Activated gamma-delta T cell (primary cell): ENCODE data around the gene USP1.

ENCODE experiments used
- DNase-seq: peaks from one replicate; lab custom pipeline; 2025; lab: John Stamatoyannopoulos, UW
- total RNA-seq, 2 donors: gene quantifications; one replicate each; lab custom pipeline; 2026; lab: John Stamatoyannopoulos, UW

Gene USP1
- 134 to 142 reads per million in 2 donors for total RNA-seq

DNA sequence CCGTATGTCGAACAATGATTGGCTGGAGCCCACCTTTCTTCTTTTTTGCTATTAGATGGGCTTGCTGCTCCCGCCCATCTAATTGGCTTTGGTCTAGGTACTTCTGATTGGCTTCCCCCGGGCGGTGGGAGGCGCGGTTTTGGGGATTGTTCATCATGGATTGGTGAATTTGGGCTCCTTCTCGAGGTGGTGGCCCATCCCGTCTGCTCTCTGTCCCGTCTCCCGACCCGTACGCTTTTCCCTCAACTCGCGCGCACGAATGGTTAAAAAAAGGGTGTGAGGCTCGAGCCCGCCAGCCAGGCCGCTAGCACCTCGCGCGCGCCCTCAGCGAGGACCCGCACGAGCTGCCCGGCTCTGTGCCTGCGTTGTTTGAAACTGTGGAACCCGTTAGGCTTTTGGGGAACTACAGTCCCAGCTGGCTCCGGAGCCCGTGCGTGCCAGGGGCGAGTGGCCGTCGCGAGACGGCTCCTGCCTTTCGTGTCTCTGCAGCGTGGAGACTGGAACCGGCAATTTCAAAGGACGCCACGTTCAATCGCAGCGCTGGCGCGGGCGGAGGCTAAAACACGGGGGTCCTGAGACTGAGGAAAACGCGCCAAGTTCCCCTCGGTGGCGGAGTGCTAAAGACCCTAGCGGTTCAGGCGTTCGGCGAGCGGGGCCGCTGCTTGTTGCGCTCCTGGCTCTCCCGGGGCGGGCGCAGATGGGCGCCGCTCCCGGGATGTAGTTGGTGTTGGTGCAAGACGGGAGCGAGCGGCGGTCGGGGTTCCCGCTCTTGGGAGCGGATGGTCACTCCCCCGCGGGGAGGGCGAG, at the start of gene USP1:
USP1 (plus strand) TSS at position 584 of the 807 bp plus-strand sequence. CDS start 2,819 bp downstream, outside the sequence.
- peak; percentile 86 for DNase-seq

- DNase-seq, result no peak
Measured at GRCh38 chr1:62389531-62389930, 47.3 kb upstream of the USP1 start.

DNA sequence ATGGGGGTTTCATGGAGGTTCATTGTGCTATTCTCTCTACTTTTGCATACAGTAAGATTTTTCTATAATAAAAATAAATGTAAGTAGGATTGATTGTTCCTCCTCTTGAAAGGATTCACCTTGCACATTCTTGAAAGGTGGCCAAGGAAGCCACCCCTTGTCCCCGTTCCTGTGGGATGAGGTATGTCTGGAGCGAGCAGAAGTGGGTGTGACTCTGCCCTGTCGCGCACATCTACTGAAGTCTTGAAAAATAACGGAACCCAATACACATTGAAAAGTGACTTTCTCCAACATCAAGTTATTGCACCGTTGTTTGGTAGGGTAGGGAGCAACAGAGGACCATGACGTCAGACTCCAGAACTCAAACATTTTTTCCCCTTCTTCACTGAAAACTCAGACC, 46.8 kb upstream of the USP1 start:
- no peak for DNase-seq

GRCh38 chr1:62391369-62391971, 45.4 kb upstream of the USP1 start:
- DNase-seq, result no peak

- DNase-seq, result no peak
Measured at GRCh38 chr1:62392951-62393350, 43.9 kb upstream of the USP1 start.

DNA sequence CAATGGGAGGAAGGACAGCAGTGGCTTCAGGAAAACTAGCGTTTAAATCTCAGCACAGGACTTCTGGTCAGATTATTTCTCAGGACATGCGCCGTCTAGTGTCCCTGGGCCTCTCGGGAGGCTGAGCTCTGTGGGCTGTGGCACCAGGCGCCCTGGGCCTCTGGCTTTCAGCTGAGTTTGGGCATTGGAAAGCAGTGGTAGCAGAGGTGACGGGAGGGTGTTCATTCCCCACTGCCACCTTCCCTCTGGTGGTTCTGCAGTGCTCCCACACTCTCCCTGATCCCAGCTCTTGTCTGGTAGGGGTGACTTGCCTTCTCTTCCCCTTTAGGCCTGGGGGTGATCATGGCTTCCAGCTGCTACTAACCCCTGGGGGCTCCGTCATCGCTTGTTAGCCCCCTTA, 42.2 kb upstream of the USP1 start:
- no peak for DNase-seq

GRCh38 chr1:62395291-62395690, 41.6 kb upstream of the USP1 start:
- DNase-seq, result no peak

DNA sequence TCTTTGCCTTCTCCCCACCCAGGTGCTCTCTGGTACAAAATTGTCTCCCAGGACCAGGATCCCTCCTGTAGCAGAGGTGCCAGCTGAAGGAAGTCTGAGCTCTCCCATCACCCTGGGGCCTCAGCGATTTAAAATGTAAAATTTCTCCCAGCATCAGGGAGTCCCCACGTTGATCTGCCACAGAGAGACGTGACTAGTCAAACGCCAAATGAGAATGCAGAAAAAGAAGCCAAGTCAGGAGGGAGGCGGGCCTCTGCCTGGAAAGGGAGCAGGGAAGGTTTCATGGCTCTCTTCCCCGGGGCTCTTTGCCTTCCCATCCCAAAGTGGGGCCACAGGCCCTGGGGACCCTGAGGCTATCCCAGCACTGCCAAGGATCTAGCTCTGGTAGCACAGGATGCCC, 40.0 kb upstream of the USP1 start:
- DNase-seq, result no peak

- no peak for DNase-seq
Measured at GRCh38 chr1:62397301-62397700, 39.5 kb upstream of the USP1 start.

- no peak for DNase-seq
Measured at GRCh38 chr1:62398377-62398776, 38.5 kb upstream of the USP1 start.

DNA sequence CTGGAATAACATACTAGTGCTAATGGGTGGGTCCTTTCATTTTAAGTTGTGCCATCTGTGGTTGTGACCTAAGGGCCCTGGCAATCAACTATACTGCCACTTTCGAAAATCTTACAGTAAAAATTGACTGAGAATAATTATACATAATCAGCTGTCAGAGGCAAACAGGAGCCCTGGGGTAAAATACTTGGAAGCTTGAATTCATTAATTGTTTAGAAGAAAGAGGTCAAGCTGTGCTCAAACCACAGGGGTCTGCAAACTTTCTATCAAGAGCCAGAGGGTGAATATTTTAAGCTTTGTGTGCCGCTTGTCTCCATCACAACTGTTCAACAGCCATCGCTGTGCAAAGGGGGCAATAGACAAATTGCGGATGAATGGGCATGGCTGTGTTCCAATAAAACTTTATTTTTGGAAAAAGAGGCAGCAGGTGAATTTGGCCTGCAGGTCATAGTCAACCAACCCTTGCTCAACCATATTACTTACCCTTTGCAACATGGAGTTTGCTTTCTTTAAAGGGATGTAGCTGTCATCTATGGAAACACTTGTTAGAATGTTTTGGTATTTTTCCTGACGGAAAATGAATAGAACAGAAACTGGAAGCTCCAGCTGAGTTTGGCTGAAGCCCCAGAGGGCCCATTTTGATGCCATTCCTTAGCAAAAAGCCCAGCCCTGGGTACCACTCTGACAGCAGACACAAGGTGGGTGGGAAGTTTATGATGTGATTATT, 35.7 kb upstream of the USP1 start:
- DNase-seq, result no peak

DNA sequence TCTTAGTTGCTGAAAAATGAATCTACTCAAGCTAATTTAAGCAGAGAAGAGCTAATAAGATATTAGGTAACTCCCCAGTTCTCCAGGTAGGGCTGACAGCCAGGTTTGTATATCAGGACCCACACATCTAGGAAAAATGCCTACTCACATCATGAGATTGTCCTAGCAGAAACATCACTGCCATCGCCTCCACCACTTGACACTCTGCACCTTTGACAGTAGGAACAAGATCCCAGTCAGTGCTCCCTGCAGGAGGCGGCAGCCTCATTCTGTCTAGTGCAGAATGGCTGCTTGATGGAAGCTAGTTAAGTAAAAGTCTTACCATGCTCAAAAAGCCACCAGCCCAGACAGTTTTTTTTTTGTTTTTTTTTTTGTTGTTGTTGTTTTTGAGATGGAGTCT, 31.6 kb upstream of the USP1 start:
- no peak for DNase-seq

DNA sequence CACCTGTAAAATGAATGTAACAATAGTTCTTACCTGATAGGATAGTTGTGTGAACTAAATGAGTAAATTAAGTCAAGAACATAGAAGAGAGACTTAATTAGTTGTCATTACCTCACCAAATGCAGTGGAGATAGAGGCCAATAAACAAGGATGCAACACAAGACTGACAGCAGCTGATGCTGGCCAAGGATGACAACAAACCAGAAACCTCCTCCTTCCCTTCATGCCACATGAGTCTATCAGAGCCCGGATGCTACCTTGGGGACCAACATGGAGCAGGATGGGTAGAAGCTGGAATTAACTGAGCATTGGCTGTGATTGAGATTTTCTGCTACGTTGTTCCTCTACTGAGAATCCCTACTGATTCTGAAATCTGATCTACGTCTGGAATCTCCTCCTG, 30.3 kb upstream of the USP1 start:
- no peak for DNase-seq

DNA sequence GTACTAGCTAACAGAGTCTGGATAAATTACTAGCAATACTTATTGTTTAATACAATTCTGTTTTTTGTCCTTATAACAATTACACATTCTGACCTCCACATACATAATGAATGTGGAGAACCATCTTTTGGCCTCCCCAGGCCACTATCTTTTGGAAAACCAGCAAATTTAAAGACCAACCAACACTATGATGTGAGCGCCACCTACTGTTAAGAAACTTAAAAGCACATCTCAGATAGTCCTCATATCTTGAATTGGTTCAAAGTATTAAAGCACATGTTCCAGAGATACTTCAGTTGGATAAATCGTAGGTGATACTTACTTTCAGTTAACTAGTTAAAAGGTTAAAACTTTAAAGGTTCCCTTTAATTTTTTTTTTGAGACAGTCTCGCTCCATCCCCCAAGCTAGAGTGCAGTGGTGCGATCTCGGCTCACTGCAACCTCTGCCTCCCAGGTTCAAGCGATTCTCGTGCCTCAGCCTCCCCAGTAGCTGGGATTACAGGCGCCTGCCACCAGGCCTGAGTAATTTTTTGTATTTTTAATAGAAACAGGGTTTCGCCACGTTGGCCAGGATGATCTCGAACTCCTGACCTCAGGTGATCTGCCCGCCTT, 29.3 kb upstream of the USP1 start:
- no peak for DNase-seq

GRCh38 chr1:62415687-62416086, 21.2 kb upstream of the USP1 start:
- DNase-seq, result no peak

DNA sequence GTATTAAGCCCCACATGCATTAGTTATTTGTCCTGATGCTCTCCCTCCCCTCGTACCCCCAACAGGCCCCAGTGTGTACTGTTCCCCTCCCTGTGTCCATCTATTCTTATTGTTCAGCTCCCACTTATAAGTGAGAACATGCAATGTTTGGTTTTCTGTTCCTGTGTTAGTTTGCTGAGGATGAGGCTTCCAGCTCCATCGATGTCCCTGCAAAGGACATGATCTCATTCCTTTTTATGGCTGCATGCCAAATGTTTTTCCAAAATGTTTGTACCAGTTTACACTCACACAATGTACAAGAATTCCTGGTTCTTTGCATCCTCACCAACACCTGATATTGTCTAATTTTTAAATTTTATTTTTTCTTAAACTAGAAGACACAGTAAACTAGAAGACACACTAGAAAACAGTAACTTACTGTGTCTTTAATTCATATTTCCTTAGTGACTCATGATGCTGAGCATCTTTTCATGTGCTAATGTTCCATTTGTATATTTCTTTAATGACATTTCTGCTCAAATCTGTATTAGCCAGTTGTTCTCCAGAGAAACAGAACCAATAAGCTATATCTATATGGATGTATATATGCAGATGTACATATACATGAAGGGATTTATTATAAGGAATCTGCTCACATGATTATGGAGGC, 19.4 kb upstream of the USP1 start:
- DNase-seq, result no peak

DNA sequence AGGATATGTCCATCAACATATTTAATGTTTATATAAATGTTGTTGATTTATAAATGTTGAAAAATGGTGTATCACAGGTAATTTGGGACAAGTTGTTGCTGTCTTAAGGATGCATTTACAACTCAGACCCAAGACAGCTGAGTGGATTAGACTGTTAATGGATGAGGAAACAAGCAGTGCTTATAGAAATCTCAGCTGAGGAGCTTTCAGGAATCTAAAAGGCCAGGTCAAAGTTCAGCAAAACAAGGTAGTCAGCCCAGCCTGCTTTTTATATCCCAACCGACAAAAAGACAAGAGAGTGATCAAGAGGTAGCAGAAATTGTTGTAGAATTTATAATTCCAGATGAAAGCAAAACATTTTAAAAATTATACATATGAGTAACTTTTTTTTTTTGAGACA, 16.6 kb upstream of the USP1 start:
- DNase-seq, result no peak

DNA sequence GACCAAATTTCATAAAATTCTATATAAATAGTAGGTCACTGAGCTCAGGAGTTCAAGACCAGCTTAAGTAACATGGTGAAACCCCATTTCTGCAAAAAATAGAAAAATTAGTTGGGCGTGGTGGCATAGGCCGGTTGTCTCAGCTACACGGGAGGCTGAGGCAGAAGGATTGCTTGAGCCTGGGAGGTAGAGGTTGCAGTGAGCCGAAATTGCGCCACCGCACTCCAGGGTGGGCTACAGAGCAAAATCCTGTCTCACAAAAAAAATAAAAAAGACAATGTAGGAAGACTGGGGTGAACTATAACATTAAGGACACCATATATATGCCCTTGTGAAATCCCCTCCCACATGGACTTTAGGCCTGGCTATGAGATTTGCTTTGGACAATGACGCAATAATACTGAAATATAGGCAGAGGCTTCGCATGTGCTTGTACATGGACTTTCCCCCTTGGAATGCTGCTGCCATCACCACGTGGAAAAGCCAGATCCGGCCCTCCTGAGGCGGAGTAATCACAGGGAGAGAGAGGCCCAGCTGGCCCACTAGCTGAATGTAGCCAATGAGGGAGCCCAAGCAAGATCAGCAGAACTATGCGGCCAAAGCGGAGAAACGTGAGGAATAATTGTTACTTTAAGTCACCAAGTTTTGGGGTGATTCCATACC, 13.1 kb upstream of the USP1 start:
- no peak for DNase-seq

DNA sequence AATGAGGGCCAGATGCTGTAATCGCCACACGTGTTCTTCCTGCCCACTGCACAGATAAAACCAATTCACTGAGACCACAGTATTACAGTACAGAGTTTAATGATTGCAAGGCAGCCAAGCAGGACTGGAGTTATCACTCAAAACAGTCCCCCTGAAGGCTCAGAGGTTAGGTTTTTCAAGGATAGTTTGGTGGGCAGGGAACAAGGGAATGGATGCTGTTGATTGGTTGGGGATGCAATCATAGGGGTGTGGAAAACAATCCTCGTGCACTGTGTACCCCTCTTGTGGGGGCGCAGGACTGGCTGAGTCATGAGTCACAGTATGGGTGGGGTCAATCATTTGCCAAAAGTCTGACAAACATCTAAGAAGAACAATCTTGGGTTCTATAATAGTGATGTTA, 12.4 kb upstream of the USP1 start:
- DNase-seq, result no peak

- no peak for DNase-seq
Measured at GRCh38 chr1:62425041-62425440, 11.8 kb upstream of the USP1 start.

- no peak for DNase-seq
Measured at GRCh38 chr1:62426237-62426636, 10.6 kb upstream of the USP1 start.
